ENCODE measurements around the gene DUOX2. TPM values are rescaled to one million over a fixed set of nuclear protein-coding genes. Genes with fewer than 3 reads are reported as not detected.

Gene DUOX2
- total RNA-seq, 2 experiments from 2014 or later: 0.02 to 0.19 TPM

Other genes with a start within 250 kb of the DUOX2 start
- gene TERB2, start 157.5 kb downstream of the DUOX2 start, total RNA-seq: not detected
- gene SORD, start 91.0 kb downstream of the DUOX2 start, total RNA-seq: 10 to 100 TPM; 14.5 to 15.6 TPM
- not detected for gene DUOXA2, start 154 bp upstream of the DUOX2 start, total RNA-seq
- under 1 TPM; 0.19 to 0.36 TPM for gene DUOXA1, start 15.7 kb upstream of the DUOX2 start, total RNA-seq
- gene DUOX1, start 15.8 kb upstream of the DUOX2 start, total RNA-seq: under 1 TPM; 0.51 to 0.74 TPM
- gene SHF, start 73.8 kb upstream of the DUOX2 start, total RNA-seq: 10 to 100 TPM; 11.8 to 12.5 TPM
- gene SLC28A2, start 138.1 kb upstream of the DUOX2 start, total RNA-seq: not detected

Data from activated CD4-positive, alpha-beta memory T cell treated with anti-CD3 and anti-CD28 coated beads for 36 hours (primary cell).